MM.1S (cell line): Measurements from ENCODE around the gene TMEM125.

Experiments
- DNase-seq: peaks from one replicate; pipeline ENCODE4 v3.0.0-alpha.2; 2015
- H2AFZ ChIP-seq: fragments of 300-600 bp; sonication (generic); 2 replicates; pipeline ENCODE4 v1.6.0; 2016; ENCODE audit warnings: antibody characterized with exemption, low read length
- H3F3A ChIP-seq: fragments of 300-600 bp; sonication (generic); 2 replicates; pipeline ENCODE4 v1.6.1; 2016; ENCODE audit warnings: mild to moderate bottlenecking, antibody characterized with exemption, low read length, moderate library complexity, mixed read lengths; ENCODE audit not compliant: insufficient read depth
- H3K27ac ChIP-seq: fragments of 300-600 bp; sonication (generic); 2 replicates; pipeline ENCODE4 v1.5.1; 2016; ENCODE audit warnings: mild to moderate bottlenecking, low read length
- H3K27me3 ChIP-seq: fragments of 300-600 bp; sonication (generic); replicated peaks from 2 replicates; pipeline ENCODE4 v1.6.0; 2016; ENCODE audit warnings: low read length; ENCODE audit not compliant: insufficient read depth
- H3K36me3 ChIP-seq: fragments of 300-600 bp; sonication (generic); replicated peaks from 2 replicates; pipeline ENCODE4 v1.6.1; 2016; ENCODE audit warnings: mild to moderate bottlenecking, low read length, mixed read lengths; ENCODE audit not compliant: insufficient read depth
- H3K4me1 ChIP-seq: fragments of 300-600 bp; sonication (generic); 2 replicates; pipeline ENCODE4 v1.6.1; 2016; ENCODE audit warnings: low read length, mixed read lengths
- H3K4me2 ChIP-seq: fragments of 300-600 bp; sonication (generic); 2 replicates; pipeline ENCODE4 v1.6.0; 2016; ENCODE audit warnings: low read depth, low read length
- H3K4me3 ChIP-seq: fragments of 300-600 bp; sonication (generic); 2 replicates; pipeline ENCODE4 v1.5.1; 2016; ENCODE audit warnings: low read length, mixed read lengths
- H3K79me2 ChIP-seq: fragments of 300-600 bp; sonication (generic); 2 replicates; pipeline ENCODE4 v1.6.1; 2016; ENCODE audit warnings: mixed run types, low read length, mixed read lengths
- H3K9ac ChIP-seq: fragments of 300-600 bp; sonication (generic); 2 replicates; pipeline ENCODE4 v1.6.1; 2016; ENCODE audit warnings: low read length, mixed read lengths
- H3K9me2 ChIP-seq: fragments of 300-600 bp; sonication (generic); replicated peaks from 2 replicates; pipeline ENCODE4 v1.6.1; 2016; ENCODE audit warnings: mild to moderate bottlenecking, low read length, mixed read lengths; ENCODE audit not compliant: insufficient read depth
- H3K9me3 ChIP-seq: fragments of 300-600 bp; sonication (generic); replicated peaks from 2 replicates; pipeline ENCODE4 v1.6.1; 2016; ENCODE audit warnings: mild to moderate bottlenecking, low read length, mixed read lengths; ENCODE audit not compliant: insufficient read depth
- H4K20me1 ChIP-seq: fragments of 300-600 bp; sonication (generic); 2 replicates; pipeline ENCODE4 v1.6.1; 2016; ENCODE audit warnings: mild to moderate bottlenecking, low read length, moderate library complexity, mixed read lengths; ENCODE audit not compliant: insufficient read depth
- CTCF ChIP-seq: fragments of 300-600 bp; sonication (generic); IDR thresholded peaks from 2 replicates; pipeline ENCODE4 v1.5.1; 2016; ENCODE audit warnings: antibody characterized with exemption, low read length, mixed read lengths
- EZH2 ChIP-seq: fragments of 300-600 bp; sonication (generic); optimal IDR thresholded peaks from 2 replicates; pipeline ENCODE3; 2017; ENCODE audit warnings: low read depth, mild to moderate bottlenecking, antibody characterized with exemption, low read length, mixed read lengths
- EZH2phosphoT487 ChIP-seq: fragments of 300-600 bp; sonication (generic); IDR thresholded peaks from 2 replicates; pipeline ENCODE4 v1.6.1; 2018; ENCODE audit warnings: antibody characterized with exemption, low read length

TMEM125 gene

GRCh38 chr1:43322506-43322905 lies 52.7 kb downstream of the TMEM125 start:
- DNase-seq, result no peak
- H3K9ac ChIP-seq, result no peak overlapping the region
- H4K20me1 ChIP-seq, result no peaks in the 10 kb centered on the region
- H3K9me3 ChIP-seq, result no peaks in the 10 kb centered on the region
- no peak overlapping the region for H3K4me2 ChIP-seq
- no peaks in the 10 kb centered on the region for H3K4me1 ChIP-seq
- H3K27me3 ChIP-seq, result no peaks in the 10 kb centered on the region
- H3K27ac ChIP-seq, result no peak overlapping the region
- H3K36me3 ChIP-seq, result no peaks in the 10 kb centered on the region
- no peaks in the 10 kb centered on the region for H3F3A ChIP-seq
- H3K9me2 ChIP-seq, result no peaks in the 10 kb centered on the region
- no peak for TF ChIP-seq EZH2phosphoT487
- TF ChIP-seq EZH2, result no peak
- TF ChIP-seq CTCF, result no peak
- no peak overlapping the region for H2AFZ ChIP-seq
- H3K79me2 ChIP-seq, result no peaks in the 10 kb centered on the region
- H3K4me3 ChIP-seq, result no peak overlapping the region
